Adipocyte (in vitro differentiated cells): ENCODE results near the gene CLPTM1L.

Experiments used
- DNase-seq: peaks from one replicate; pipeline ENCODE4 v3.0.0-alpha.2; 2015; ENCODE audit warnings: low read depth
- H3K27me3 ChIP-seq: replicated peaks from 2 replicates; pipeline ENCODE4 v1.7.0; 2013; ENCODE audit warnings: mild to moderate bottlenecking, low read length, moderate library complexity; ENCODE audit not compliant: control insufficient read depth, insufficient read depth
- H3K36me3 ChIP-seq: 2 replicates; pipeline ENCODE4 v1.7.0; 2013; ENCODE audit warnings: low read length, mild to moderate bottlenecking, moderate library complexity; ENCODE audit not compliant: control insufficient read depth, insufficient read depth, severe bottlenecking
- H3K4me1 ChIP-seq: 2 replicates; pipeline ENCODE4 v1.7.0; 2013; ENCODE audit warnings: mild to moderate bottlenecking, low read length, moderate library complexity; ENCODE audit not compliant: control insufficient read depth, insufficient read depth
- H3K4me3 ChIP-seq: 2 replicates; pipeline ENCODE4 v1.7.0; 2013; ENCODE audit warnings: mild to moderate bottlenecking, low read length, moderate library complexity
- H3K9ac ChIP-seq: 2 replicates; pipeline ENCODE4 v1.7.0; 2013; ENCODE audit warnings: mild to moderate bottlenecking, low read length, moderate library complexity
- H3K9me3 ChIP-seq: 2 replicates; pipeline ENCODE4 v1.7.0; 2013; ENCODE audit warnings: mild to moderate bottlenecking, low read length, moderate library complexity; ENCODE audit not compliant: control insufficient read depth

Gene CLPTM1L

DNA sequence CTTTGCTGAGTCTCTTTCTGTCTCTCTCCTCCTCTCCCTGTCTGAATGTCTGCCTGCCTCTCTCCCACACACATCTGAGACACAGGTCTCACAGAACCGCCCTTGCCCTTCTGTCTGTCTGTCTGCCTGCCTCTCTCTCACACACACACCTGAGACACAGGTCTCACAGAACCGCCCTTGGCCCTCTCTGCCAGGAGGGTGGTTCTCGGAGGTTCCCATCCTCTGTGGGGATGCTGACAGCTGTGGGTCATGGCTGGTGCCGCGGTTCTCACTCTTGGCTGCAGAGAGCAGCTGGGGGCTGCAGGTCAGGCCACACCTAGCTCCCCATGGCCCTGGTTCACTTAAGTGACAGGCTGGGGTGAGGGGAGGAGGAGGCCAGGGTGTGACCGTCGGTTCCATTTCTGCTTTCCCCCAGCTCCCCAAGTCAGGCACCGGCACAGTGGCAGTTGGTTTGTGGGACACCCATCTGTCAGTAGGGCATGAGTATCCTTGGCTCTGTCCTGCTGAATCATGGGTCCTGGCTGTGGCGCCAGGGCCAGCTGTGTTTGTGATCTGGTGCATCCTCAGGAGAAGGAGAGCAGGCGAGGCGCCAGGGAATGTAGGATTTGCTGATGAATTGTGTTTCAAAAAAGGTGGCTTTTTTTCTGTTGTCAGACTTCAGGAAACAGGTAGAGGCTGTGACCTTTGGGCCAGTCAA lies 42.3 kb upstream of the CLPTM1L start:
- Histone ChIP-seq H3K4me1 (peaks cover 5% of the 10 kb centered on the region), H3K4me3 (no peak overlapping the region), H3K9ac (no peak overlapping the region), H3K27me3 (peaks cover 49% of the 10 kb centered on the region), H3K36me3 (no peaks in the 10 kb centered on the region), H3K9me3 (no peaks in the 10 kb centered on the region)
- no peak for DNase-seq

DNA sequence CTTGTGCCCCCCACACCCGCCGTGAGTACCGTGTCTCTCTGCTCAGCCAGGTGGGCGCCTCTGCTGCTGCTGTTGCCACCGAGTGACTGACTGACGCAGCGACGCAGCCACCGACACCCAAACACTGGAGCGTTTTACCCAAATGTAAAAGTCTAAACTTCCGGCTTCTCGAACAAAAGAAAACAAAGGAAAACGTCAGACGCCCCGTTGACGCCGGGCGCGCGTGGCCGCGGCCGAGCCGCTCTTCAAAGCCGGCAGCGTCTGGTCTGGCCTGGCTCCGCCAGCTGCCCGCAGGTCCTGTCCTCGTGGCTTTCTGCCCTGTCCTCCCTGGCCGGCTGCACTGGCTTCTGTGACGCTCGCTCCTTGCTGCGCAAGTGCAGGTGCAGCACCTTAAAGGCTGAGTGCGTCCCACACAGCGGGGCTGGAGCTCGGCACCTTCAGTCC lies 41.4 kb upstream of the CLPTM1L start:
- peak; percentile 44 for DNase-seq
- Histone ChIP-seq H3K36me3 (no peaks in the 10 kb centered on the region), H3K4me1 (peaks cover 5% of the 10 kb centered on the region), H3K27me3 (peaks cover 46% of the 10 kb centered on the region), H3K9ac (peak overlapping the region; percentile 67), H3K4me3 (peak overlapping the region; percentile 81), H3K9me3 (no peaks in the 10 kb centered on the region)

DNA sequence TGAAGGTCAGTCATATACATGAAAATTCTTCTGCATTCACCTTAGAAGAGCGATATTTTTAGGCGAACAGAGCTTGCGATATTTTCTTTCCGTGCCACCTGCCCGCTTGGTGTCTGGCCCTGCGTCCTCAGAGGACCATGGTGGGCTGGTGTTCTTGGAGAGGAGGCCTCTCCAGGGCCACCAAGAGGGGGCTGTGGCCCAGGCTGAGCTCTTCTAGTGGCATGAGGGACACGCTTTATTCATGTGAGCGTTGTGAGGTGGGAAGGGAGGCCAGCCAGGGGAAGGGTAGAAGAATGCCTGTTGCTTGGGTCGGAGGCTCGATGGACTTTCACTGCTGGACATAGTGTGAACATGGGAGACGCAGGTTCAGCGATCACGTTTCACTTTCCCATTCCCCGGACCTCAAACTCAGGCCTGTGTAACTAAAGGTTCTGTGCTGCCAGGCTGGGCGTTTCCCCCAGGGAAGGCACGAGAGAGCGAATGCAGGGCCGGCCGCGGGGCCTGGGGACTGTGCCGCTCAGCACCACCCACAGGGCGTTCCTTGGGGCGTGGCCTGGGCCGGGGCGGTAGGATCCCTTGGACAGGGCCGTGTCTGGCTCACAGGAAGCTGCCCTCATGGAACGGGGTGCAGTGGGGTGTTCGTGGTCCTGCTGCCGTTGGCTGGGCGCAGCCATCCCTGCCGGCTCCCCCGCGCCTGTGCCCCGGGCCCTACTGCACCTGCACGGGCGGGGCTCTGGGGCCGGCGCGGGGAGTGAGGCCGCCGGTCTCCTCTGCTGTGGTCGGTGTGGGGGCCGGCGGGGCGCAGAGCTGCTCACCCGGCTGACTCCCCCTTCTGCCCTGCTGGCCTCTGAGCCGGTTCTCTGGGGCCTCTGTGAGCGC lies 40.7 kb upstream of the CLPTM1L start:
- no peaks in the 10 kb centered on the region for H3K36me3 ChIP-seq
- peak; percentile 71 for DNase-seq
- H3K4me3 ChIP-seq, result peak overlapping the region; percentile 81
- H3K9me3 ChIP-seq, result no peaks in the 10 kb centered on the region
- peaks cover 9% of the 10 kb centered on the region for H3K4me1 ChIP-seq
- H3K9ac ChIP-seq, result peak overlapping the region; percentile 67
- peaks cover 44% of the 10 kb centered on the region for H3K27me3 ChIP-seq

DNA sequence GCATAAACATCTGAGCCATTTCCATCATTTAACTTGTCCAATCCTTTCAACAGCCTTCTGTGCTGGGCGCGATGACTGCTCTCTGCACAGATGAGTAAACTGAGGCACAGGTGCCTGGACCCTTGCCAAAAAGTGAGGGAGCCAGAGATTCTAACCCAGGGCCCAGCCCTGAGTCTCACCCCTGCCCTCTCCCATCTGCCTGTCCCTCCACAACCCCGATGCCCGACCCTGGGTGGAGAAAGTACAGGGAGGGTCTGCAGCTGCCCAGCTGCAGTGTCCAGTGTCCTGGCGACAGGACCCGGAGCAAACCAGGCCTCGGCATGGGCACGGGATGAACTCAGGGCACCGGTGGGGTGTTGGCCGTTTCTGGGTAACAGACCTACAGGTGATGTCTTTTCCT lies 39.6 kb upstream of the CLPTM1L start:
- Histone ChIP-seq H3K4me3 (no peak overlapping the region), H3K9ac (no peak overlapping the region), H3K9me3 (no peaks in the 10 kb centered on the region), H3K27me3 (peaks cover 37% of the 10 kb centered on the region), H3K36me3 (no peaks in the 10 kb centered on the region), H3K4me1 (peaks cover 13% of the 10 kb centered on the region)
- no peak for DNase-seq

DNA sequence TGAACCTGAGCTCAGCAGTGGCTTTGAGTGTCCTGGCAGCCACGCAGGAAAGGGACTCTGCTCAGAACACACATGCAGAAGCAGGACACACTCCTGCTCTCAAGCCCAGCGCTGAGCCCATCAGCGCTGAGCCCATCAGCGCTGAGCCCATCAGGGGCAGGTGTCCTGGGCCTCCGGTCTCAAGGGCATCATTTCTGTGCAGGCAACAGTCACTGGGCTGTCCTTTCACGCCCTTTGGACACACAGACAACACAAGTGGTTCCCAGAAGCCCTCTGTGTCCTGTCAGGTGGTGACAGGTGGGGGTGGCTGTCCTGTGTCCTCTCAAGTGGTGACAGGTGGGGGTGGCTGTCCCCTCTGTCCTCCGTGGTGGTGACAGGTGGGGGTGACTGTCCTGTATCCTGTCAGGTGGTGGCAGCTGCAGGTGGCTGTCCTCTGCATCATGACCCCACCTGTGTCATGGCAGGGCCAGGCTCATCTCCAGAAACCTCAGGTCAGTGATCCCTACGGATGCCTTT lies 39.0 kb upstream of the CLPTM1L start:
- no peak overlapping the region for H3K4me3 ChIP-seq
- no peaks in the 10 kb centered on the region for H3K9me3 ChIP-seq
- H3K27me3 ChIP-seq, result peaks cover 41% of the 10 kb centered on the region
- H3K9ac ChIP-seq, result no peak overlapping the region
- no peaks in the 10 kb centered on the region for H3K36me3 ChIP-seq
- H3K4me1 ChIP-seq, result peaks cover 13% of the 10 kb centered on the region
- no peak for DNase-seq

DNA sequence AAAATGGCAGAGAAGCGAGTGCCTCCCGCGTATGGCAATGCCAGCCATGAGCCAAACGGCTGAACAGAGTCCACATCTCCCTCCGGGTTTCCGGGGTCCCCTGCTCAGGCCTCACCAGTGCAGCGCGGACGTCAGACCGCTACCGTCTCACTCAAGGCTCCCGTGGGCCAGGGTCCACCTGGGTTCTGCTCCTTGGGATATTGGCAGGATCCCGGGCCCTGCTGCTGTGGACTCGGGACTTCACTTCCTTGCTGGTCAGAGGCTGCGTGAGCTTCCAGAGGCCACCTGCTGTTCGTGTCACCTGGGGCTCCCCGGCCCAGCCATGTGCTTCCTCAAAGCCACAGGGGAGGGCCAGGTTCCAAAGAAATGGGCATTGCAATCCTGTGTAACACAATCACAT lies 38.4 kb upstream of the CLPTM1L start:
- no peak overlapping the region for H3K4me3 ChIP-seq
- peaks cover 42% of the 10 kb centered on the region for H3K27me3 ChIP-seq
- H3K4me1 ChIP-seq, result peaks cover 13% of the 10 kb centered on the region

DNA sequence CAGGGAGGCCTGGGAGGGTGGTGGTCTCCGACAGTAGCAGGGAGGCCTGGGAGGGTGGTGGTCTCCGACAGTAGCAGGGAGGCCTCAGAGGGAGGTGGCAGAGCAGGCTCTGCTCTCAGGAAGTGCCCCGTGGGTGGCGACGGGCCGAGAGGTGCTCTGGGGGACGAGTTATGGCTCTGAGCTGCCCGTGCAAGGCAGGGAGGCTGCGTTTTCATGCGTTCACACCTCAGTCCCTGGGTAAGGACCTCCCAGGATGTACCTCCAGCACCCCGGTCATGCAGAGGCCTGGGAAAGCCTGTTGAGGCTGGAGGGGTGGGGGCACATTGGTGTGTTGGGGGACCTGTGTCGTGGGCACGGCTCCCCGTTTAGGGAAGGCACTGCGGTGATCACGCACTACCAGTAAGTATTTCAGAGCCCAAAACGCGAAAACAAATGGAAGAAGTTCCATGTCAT lies 37.4 kb upstream of the CLPTM1L start:
- H3K27me3 ChIP-seq, result peaks cover 46% of the 10 kb centered on the region
- peaks cover 13% of the 10 kb centered on the region for H3K4me1 ChIP-seq
- no peak for DNase-seq
- no peaks in the 10 kb centered on the region for H3K36me3 ChIP-seq
- no peak overlapping the region for H3K4me3 ChIP-seq
- H3K9ac ChIP-seq, result no peak overlapping the region
- no peaks in the 10 kb centered on the region for H3K9me3 ChIP-seq

More for the DNA sequence above, 38.4 kb upstream of the CLPTM1L start:
- H3K9ac ChIP-seq, result no peak overlapping the region
- H3K9me3 ChIP-seq, result no peaks in the 10 kb centered on the region
- DNase-seq, result no peak
- H3K36me3 ChIP-seq, result no peaks in the 10 kb centered on the region

DNA sequence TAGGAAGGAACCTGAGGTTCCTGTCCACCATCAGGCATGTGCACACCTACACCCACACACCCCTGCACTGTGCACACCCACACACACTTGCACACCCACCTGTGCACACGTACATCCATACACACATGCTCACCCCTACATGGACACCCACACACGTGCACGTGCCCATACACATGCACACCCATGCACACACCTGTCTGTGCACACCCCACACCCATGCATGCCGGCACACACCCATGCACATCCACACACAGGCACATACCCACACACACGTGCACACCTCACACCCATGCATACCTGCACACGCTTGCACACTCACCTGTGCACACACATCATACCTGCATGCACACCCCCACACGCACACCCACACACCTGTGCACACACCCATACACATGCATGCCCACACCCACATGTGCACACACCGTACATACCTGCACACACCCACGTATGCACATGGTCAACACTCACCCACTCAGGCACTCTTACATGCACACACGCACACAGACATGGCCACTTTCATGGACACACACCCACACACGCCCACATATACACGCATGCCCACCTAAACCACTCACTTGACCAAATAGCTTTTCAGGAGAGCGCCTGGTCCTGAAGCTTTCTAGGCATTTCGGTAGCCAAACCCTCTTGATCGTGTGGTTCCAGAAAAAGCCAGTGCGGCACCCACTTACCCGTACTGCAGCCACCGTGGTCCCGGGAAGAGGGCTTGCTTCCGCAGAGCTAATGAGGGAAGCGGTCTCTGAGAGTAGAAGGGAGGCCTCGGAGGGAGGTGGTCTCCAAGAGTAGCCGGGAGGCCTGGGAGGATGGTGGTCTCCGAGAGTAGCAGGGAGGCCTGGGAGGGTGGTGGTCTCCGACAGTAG lies 36.7 kb upstream of the CLPTM1L start:
- Histone ChIP-seq H3K4me1 (peaks cover 17% of the 10 kb centered on the region), H3K27me3 (peaks cover 46% of the 10 kb centered on the region), H3K9ac (no peak overlapping the region), H3K36me3 (no peaks in the 10 kb centered on the region), H3K4me3 (no peak overlapping the region), H3K9me3 (no peaks in the 10 kb centered on the region)
- DNase-seq, result no peak

DNA sequence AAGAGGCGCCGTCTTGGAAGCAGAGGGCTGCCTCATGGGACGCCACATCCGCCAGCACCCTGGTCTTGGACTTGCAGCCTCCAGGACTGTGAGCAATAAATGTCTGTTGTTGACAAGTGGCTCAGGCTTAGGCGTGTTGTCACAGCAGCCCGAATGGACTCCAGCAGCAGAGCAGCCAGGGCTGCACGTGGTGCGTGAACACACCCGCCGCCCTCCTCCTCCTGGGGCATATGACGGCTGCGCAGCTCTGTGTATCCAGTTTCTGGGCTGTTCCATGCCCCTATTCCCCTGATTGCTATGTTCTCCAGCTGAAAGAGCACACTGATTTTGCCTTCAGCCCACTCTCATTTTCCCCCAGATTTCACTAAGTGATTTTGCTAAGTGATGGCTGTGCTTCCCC lies 36.0 kb upstream of the CLPTM1L start:
- Histone ChIP-seq H3K9me3 (no peaks in the 10 kb centered on the region), H3K9ac (no peak overlapping the region), H3K36me3 (no peaks in the 10 kb centered on the region), H3K27me3 (peaks cover 47% of the 10 kb centered on the region), H3K4me3 (peak overlapping the region; percentile 17), H3K4me1 (peaks cover 17% of the 10 kb centered on the region)
- no peak for DNase-seq

DNA sequence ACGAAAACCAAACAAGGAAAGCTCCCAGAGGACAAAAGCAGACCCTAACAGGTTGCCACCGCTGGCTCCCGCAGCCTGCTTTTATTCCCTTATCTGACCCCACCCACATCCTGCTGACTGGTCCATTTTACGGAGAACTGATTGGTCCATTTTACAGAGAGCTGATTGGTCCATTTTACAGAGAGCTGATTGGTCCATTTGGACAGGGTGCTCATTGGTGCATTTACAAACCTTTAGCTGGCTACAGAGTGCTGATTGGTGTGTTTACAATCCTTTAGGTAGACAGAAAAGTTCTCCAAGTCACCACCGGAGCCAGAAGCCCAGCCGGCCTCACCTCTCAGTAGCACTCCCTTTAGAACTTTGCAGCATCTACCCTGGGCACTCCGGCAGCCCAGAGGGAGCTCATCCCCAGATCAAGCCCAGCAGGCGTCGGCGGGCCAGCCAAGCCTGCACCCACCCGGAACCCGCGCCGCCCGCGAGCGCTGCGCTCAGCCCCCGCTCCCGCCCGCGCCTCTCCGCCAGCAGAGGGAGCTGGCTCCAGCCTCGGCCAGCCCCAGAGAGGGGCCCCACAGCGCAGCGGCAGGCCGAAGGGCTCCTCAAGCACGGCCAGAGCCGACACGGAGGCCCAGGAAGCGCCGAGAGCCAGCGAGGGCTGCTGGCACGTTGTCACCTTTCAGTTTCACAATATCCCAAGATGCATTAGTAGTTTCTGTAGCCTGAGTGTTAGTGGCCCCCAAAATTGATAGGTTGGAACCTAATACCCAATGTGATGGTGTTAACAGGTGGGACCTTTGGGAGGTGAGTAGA lies 35.3 kb upstream of the CLPTM1L start:
- H3K4me1 ChIP-seq, result peaks cover 12% of the 10 kb centered on the region
- H3K9me3 ChIP-seq, result no peaks in the 10 kb centered on the region
- DNase-seq, result peak; percentile 24
- H3K27me3 ChIP-seq, result peaks cover 51% of the 10 kb centered on the region
- H3K9ac ChIP-seq, result no peak overlapping the region
- H3K36me3 ChIP-seq, result no peaks in the 10 kb centered on the region
- H3K4me3 ChIP-seq, result peak overlapping the region; percentile 17
